GM19025 (cell line): ENCODE results near the gene HOTAIR.

Experiments
- ATAC-seq: cut with Tn5 transposase; IDR thresholded peaks from one replicate; pipeline ENCODE4 v1.9.1; 2021; ENCODE audit warnings: mild to moderate bottlenecking, low read depth, moderate library complexity; ENCODE audit not compliant: unreplicated experiment

The HOTAIR gene

DNA sequence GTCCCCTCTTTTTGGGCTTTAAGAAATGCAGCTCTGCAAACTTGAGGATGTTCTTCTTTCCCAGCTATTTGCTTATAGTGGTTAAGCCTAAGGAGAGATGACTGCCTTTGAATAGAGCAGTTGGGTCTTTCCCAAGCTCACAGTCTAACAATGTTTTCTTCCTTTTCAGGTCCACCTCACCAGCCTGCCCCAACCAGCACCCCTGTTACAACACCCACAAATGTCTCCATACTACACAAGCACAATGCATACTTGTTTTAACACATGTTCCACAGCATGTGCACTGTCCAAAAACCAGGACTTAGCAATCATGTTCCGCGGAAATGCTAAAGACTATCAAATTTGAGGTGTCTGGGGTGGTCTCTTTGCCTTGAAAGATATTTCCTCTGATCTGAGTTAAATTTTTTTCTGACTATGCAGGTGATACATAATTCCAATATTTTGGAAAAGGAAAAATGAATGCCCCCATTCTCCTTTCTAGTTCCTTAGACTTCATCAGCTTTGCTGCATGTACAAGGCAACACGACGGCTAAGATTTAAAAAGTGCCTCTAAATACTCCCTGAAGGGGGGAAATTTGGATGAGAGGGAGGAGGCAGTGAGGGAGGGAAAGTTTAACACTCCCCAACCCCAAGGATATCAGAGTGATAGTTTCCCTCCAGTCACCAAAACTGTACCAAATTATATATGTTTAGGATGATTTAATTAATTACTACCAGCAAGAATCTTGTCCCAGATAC lies 42.7 kb downstream of the HOTAIR start:
- no peak for ATAC-seq

DNA sequence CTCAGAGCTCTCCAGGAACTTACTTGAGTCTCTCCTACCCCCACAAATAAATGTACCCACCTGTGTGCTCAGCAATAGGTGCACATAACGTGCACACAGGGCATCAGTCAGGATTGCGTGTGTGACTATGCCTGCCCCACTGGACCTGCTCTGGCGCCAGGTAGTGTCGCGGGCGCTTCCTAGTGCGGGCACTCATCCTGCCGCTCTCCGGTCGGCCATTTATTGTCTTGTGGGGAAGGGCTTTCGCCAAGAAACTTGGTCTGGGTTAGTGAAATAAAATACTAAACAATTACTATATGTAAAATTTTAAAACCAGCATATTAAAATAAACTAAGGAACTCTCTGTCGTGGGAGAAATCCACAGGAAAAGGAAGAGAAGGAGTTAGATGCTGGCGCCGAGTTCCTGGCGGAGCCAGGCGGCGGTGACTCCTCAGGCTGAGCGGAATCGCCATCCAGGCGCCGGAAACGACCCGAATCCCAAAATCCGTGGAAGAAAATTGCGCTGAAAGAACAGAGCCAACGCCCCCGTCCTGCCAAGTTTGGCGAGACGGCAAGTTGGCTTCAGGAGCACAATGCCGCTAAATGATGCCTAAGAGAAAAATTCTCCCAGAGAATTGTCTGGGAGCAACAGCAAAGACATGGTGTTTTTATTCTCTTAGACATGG lies 44.0 kb downstream of the HOTAIR start:
- ATAC-seq, result no peak

DNA sequence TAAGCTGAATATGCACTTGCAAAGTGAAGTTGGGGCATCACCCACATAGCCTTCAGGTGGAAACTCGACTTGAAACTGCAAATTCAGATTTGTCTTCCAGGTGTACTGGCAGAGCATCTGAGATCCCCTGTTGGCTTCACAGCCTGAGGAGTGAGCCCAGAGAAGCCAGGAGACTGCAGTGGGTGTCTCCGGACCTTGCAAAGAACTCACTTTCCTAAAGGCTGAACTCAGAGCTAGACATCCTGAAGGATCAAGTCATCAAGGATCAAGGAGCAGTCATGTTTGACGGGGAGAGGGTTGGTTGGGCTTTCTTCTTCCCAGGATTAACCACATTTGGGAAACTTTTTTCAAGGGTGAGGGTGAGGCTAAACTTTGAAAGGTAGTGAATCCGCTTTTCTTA lies 45.2 kb downstream of the HOTAIR start:
- no peak for ATAC-seq

DNA sequence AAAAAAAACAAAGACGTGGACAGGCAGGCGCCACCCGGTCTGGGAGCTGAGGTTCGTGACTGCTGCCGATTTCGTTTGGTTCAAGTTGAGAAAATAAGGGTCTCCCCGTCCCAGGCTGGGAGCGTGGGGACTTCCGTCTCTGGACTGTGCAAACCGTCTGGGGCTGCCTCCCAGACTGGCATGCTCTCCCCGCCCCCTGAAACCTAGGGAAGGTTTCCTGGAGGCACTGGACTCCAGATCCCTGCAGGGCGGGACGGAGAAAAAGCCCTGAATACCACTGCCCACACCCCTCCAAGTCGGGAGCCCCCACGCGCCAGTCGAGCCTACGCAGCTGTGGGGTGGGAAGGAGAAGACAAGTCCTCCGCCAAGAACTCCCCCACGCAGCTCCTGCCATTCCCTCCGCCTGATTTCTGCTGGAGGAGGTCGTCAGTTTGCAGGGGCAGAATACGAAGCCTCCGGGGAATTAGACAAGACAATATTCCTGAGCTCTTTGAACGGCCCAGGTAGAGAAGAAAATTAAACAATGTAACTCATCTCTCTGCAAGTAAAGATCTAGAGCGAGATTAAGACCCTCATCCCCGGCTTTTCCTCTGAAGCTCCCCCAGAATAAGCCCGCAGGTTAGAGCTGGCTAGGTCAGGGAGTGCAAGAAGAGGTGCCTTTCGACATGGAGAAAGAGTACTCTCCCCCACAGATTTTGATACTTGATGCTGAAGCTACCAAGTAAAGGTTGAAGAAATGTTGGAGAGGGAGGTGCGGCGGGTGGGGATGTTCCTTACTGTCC lies 46.5 kb downstream of the HOTAIR start:
- ATAC-seq, result no peak

DNA sequence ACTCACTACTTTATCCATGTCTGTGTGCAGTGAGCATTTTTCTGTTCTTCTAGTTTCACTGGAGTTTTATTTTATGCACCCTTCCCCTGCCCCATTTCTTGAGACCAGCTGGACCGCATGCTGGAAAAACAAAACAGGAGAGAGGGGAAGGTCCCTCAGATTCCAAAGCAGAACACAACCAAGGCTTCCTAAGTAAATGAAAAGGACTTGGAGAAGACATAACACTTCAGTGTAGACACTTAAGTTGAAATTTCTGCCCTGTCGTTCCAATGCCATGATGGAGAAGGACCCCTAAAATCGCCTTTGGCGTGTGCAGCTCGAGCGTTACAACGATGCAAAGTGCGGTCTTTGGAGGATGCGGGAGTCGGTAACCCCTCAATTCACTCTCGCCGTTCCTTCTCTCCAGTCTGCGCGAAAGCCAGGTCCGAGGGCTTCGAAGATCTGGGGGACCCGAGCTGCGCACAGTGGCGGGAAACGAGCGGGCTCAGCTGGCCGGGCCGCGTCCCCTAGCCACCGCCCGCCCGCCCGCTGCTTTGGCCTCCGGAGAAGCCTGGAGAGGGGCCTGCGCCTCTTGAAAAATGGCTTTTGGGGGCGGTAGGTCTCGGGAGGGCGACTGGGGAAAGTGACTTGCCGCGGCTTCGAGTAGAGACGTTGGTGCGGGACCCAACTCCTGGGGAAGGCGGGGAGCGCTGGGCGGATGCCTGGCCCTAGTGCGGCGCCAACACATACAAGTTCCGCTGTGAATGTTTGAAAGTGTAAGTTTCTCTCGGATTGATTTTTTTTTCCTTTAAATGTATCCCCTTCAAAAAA lies 47.3 kb downstream of the HOTAIR start:
- no peak for ATAC-seq

DNA sequence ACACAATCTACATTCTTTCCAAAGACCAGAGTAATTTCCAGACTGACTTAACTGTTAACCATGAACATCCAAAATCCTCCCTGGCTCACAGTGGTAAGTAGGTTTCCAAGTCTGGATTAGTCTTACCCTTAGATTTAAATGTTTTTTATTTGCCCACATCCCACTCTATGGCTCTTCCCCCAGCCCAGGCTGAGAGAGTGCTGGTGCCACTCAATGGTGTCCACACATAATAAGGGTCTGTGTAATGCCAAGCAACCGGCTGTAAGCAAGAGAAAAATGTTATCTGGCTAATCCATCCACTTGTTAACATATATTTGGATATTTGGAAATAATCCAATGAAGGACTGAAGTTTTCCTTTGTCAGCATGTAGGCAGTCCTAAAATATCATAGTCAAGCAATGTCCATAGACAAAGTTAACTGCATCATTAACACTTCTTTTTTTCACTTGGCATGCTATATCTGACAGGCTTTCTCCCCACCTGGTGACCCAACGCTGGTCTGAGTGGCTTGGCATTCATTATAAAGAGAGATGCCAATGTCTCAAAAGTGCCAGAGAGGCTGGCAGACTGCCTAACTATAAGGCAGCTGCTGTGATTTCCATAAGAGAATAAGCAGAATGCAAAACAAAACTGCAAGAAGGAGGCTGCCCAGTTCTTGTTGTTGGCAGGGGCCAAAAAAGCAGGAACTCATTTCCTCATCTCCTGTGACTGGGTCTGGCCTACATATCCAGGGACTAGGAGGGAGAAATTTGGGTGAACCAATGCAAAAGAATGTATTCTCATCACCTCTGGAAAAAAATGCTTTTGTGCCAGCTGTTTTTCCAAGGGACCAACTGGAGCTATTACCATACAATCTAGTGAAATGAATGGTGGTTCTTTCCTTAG lies 50.0 kb downstream of the HOTAIR start:
- no peak for ATAC-seq

DNA sequence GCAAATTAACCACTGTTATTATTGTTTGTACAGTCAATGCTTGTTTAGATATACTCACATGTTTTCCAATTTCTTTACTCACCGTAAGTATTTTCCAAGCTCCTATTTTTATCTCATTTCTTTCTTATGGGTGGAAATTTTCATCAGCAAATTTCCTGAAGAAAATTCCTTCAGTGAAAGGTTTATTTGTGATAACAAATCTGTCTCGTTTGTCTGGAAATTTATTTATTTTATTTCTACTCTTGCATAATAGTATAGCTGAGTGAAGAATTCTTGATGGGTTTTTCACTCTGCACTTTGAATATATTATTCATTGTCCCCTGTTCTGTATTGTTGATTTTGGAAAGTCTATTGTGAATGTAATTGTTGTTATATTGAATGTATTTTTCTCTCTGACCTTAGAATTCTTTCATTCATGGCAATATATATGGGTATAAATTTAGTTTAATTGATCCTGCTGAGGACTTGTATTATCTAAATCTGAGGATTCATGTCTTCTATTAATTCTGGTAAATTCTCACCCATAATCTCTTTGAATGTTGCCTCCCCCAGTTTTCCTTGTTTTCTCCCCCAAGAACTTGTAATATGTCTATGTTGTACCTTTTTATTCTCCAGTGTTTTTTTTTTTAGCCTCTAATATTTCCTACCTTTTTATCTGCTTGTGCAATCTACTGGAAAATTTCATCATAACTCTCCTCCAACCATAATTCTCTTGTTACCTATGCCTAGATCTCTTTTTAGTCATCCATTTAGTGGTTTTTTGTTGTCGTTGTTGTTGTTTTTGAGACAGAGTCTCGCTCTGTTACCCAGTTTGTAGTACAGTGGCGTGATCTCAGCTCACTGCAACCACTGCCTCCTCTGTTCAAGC lies 57.7 kb downstream of the HOTAIR start:
- no peak for ATAC-seq
